ENCODE results near the gene GJA9.

DNA sequence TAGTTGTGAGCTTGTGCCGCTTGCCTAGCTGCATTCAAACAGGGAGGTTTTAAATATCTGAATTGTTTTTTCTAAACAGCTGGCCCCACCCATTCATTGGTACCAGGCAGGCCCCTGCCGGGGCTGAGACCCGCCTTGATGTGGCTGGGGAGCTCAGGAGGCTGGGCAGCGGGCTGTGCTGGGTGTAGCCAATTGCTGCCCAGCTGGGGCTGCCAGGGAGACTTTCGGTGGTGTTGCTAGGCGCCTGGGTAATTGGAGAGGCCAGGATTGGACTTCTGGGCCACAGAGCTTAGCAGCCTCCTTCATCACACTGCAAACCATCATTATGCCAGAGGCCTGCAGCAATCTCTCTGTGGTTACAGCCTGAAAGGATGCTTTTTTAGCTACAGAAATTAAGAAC lies 48.1 kb upstream of the GJA9 start:
- TF ChIP-seq EZH2 (IDR thresholded peaks at IDR 0.05) (no peak), EZH2phosphoT487 (IDR thresholded peaks at IDR 0.05) (no peak)
